SU-DHL-6 (cell line): Measurements from ENCODE around the gene MEF2D.

Experiments used
- CTCF ChIP-seq: fragments of 200-600 bp; sonication (generic); IDR thresholded peaks from one replicate; pipeline ENCODE4 v1.5.1; 2017; ENCODE audit warnings: antibody characterized with exemption, mild to moderate bottlenecking, low read length, moderate library complexity; ENCODE audit not compliant: insufficient read depth, poor library complexity, severe bottlenecking
- EZH2phosphoT487 ChIP-seq: fragments of 200-600 bp; sonication (generic), shearing (Covaris generic); conservative IDR thresholded peaks from 2 replicates; pipeline ENCODE4 v1.6.1; 2018; ENCODE audit warnings: mild to moderate bottlenecking, antibody characterized with exemption, low read length, moderate library complexity, mixed read lengths

- no peak for TF ChIP-seq CTCF
- TF ChIP-seq EZH2phosphoT487 = no peak
Observed at GRCh38 chr1:156423422-156424352, 76.9 kb downstream of the MEF2D start.
